AML-193 (cell line): ENCODE data around the gene DOCK4.

Experiments
- DNase-seq, 2 experiments: peaks; one replicate each; lab custom pipeline; 2025; lab: John Stamatoyannopoulos, UW

Gene DOCK4

GRCh38 chr7:112192236-112193154 is 13.7 kb downstream of the DOCK4 start:
- DNase-seq: no peak

- DNase-seq: no peak
Observed at GRCh38 chr7:112190120-112190519, 16.1 kb downstream of the DOCK4 start.

- DNase-seq: no peak
Observed at GRCh38 chr7:112189691-112190090, 16.5 kb downstream of the DOCK4 start.

GRCh38 chr7:112188257-112188656 is 17.9 kb downstream of the DOCK4 start:
- DNase-seq: no peak

GRCh38 chr7:112186300-112186699 is 19.9 kb downstream of the DOCK4 start:
- DNase-seq: no peak

- DNase-seq: no peak
Observed at GRCh38 chr7:112185005-112185834, 21.0 kb downstream of the DOCK4 start.

- DNase-seq: no peak
Observed at GRCh38 chr7:112184455-112184854, 21.7 kb downstream of the DOCK4 start.

- DNase-seq: no peak
Observed at GRCh38 chr7:112183266-112183665, 22.9 kb downstream of the DOCK4 start.

- no peak for DNase-seq
Observed at GRCh38 chr7:112182749-112183148, 23.4 kb downstream of the DOCK4 start.

- DNase-seq: no peak
Observed at GRCh38 chr7:112180223-112180622, 26.0 kb downstream of the DOCK4 start.

- DNase-seq: no peak
Observed at GRCh38 chr7:112176693-112177415, 29.3 kb downstream of the DOCK4 start.

GRCh38 chr7:112176241-112176640 is 30.0 kb downstream of the DOCK4 start:
- DNase-seq: no peak

- no peak for DNase-seq
Observed at GRCh38 chr7:112174192-112174591, 32.0 kb downstream of the DOCK4 start.

GRCh38 chr7:112173568-112173905 is 32.7 kb downstream of the DOCK4 start:
- no peak for DNase-seq

- DNase-seq: no peak
Observed at GRCh38 chr7:112172870-112173567, 33.2 kb downstream of the DOCK4 start.

GRCh38 chr7:112171673-112172072 is 34.5 kb downstream of the DOCK4 start:
- no peak for DNase-seq

- DNase-seq: no peak
Observed at GRCh38 chr7:112168915-112169314, 37.3 kb downstream of the DOCK4 start.

GRCh38 chr7:112167147-112167546 is 39.1 kb downstream of the DOCK4 start:
- no peak for DNase-seq

GRCh38 chr7:112162784-112163506 is 43.3 kb downstream of the DOCK4 start:
- DNase-seq: no peak

GRCh38 chr7:112162142-112162766 is 43.9 kb downstream of the DOCK4 start:
- no peak for DNase-seq
